Occipital lobe (tissue), 2 donors: ENCODE data around the gene KRTAP10-12. TPM values are rescaled to one million over a fixed set of nuclear protein-coding genes. Genes with fewer than 3 reads are reported as not detected.
"Not testable (repeated sequence)": the region's sequence is repeated elsewhere in the genome, so short reads cannot be mapped to it uniquely, and the experiment has no call there.

Experiments
- DNase-seq: peaks from one replicate; lab custom pipeline; 2025; lab: John Stamatoyannopoulos, UW
- total RNA-seq: library from RNA; depleted of rRNA; stranded (reverse); fragments of >200 nt; gene quantifications from one replicate; pipeline ENCODE4 v1.2.3, GENCODE V29; 2014

Gene KRTAP10-12
- total RNA-seq, 1 donor from 2014 or later = not detected

DNA sequence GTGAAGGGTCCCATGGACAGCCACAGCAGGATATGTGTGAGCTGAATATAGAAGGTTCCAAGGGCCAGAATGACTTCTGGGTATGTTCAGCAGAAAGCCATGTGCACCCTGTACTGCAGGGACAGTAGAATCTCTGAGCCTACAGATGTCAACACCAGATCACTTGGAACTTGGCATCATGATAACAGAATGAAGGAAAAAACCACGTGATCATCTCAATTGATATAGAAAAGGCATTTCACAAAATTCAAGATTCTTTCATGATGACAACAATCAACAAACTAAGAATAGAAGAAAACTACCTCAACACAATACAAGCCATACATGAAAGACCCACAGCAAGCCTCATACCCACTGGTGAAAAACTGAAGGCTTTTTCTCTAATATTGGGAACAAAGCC, 29.4 kb upstream of the KRTAP10-12 start:
- no peak for DNase-seq

GRCh38 chr21:44670642-44671432, 26.1 kb upstream of the KRTAP10-12 start:
- DNase-seq = no peak

- DNase-seq = no peak
Observed at GRCh38 chr21:44671911-44672310, 25.1 kb upstream of the KRTAP10-12 start.

DNA sequence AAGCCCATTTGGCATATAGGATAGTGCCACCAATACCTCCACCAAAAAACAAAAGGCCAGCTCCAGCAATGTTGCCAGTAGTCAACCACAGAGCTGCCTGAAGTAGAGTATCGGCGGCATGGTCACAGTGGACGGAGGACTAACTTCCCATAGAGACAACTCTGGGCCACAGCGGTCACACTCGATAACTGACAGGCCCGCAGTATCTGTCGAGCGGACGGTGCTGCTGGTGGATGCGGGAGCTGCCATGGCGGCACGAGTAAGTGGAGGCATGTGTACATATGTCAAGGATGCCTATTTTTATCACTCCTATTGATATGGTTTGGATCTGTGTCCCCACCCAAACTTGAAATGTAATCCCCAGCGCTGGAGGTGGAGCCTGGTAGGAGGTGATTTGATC, 19.1 kb upstream of the KRTAP10-12 start:
- DNase-seq = no peak

GRCh38 chr21:44681152-44681551, 15.8 kb upstream of the KRTAP10-12 start:
- DNase-seq = no peak

DNA sequence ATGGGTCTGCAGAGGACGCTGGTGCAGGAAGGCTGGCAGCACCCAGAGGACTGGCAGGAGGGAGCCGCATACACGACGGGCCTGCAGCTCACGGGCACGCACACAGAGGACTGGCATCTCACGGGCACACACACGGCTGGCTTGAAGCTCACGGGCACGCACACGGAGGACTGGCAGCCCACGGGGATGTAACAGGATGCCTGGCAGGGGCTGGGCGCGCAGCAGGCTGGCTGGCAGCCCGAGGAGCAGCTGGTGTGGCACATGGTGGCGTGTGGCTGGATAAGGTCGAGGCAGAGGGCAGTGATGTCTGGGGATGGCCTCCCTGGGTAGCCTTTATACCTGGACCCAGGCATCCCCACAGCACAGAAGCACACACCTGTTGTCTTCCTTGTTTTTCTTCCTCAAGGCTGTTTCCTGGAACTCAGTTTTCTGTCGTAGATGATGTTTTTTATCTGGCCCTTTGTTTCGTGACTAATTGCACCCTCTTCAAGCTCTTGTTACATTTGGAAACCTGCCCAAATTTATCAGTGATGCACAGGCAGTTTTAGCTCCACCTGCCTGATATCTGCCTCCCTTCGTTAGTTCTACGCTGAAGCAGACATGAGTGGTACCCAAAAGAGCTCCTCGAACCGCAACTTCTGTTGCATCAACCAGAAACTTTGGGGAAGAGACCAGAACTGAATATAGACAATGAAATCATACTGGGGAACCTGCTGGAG, 15.0 kb upstream of the KRTAP10-12 start, which contains the start of gene KRTAP12-1:
KRTAP12-1 (minus strand) TSS at position 303 of the 719 bp plus-strand sequence; CDS start at position 263, 40 bp downstream.
- no peak for DNase-seq

DNA sequence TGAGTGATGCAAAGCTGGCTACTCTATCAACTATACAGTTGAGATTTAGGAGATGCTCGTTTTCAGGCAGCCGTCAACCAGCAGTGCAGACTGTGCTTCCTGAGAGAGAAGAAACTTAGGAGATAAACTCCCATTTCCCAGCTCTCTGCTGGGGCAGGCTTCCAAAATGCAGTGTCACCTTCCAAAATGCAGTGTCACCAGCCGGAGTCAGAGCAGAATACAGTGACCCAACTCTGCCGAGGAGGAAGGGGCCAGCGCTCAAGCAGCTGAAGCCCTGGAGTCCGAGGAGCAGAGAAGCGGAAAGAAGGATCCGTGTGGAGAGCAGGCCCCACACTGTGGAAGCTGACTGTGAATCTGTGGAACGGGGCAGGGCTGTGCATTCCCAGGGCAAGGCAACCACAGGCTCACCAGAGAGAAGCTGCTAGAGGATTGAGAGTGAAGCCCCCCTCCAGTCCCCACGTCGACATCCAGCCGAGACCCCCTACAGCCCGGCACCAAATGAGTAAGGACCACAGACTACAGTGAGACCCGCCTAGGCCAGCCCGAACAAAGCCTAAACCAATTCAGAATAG, 14.3 kb upstream of the KRTAP10-12 start:
- no peak for DNase-seq

DNA sequence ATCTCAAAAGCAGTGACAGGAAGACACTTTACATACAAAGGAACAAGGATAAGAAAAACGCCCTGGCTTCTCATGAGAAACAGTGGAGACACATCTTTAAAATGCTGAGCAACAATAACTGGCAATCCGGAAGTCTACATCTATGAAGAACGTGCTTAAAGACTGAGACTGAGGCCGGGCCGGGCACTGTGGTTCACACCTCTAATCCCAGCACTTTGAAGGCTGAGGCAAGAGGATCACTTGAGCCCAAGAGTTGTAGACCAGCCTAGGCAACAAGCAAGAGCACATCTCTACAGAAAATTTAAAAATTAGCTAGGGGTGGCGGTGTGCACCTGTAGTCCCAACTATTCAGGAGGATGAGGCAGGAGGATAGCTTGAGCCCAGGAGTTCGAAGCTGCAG, 12.9 kb upstream of the KRTAP10-12 start:
- DNase-seq = no peak

- DNase-seq = no peak
Observed at GRCh38 chr21:44684483-44684882, 12.5 kb upstream of the KRTAP10-12 start.

GRCh38 chr21:44685050-44685449, 11.9 kb upstream of the KRTAP10-12 start:
- DNase-seq = not testable (repeated sequence)

DNA sequence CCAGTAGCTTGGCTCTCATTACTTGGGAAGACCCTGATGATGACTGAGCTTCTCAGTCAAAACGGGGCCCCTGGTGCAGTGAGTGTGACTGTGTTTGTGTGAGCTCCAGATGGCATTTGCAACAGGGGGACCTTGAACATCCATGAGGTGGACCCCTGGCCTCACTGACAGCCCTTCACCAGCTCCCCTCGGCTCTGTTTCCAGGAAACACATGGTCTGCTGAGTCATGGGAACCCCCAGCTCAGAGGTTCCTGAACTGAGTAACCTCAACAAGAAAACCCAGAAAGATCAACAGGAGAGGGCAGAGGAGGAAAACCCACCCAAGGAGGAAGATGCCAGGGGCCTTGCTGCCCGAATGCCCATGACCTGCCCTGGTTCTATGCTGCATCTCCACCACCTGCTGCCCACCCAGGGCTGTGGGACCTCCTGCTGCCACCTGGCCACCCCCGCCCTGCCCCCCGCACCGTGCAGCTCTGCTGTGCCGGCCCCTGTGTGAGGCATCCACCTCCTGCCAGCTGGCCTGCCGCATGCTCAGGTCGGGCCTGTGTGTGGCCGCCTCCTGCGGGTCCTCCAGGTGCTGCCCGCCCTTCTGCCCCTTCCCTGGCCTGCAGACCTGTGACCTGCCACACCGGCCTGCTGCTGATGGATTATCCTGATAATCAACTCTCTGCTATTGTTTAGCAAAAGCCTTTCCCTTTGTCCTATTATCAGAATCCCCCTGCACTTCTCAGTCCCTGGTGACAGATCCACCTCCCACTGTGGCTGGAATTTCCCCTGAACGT, 10.8 kb upstream of the KRTAP10-12 start:
- no peak for DNase-seq

GRCh38 chr21:44686843-44687561, 10.0 kb upstream of the KRTAP10-12 start:
- no peak for DNase-seq

DNA sequence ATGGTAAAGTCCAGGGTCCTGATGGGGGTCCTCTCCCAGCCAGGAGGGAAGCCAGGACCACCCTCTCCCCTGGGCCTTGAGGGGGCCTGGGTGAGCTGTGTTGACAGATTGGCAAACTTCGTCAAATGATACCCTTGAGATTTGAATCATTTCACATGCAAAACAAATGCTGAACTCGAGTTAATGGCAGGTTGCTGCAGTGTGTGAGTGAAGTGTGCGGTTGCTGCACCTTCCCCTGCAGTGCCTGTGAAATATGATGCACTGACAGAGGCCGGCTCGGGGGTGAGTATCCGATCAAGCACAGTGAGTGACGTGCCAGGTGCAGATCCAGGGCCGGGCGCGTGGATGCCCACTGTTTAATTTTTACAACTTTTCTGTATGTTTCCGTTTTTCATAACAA, 9.3 kb upstream of the KRTAP10-12 start:
- no peak for DNase-seq

DNA sequence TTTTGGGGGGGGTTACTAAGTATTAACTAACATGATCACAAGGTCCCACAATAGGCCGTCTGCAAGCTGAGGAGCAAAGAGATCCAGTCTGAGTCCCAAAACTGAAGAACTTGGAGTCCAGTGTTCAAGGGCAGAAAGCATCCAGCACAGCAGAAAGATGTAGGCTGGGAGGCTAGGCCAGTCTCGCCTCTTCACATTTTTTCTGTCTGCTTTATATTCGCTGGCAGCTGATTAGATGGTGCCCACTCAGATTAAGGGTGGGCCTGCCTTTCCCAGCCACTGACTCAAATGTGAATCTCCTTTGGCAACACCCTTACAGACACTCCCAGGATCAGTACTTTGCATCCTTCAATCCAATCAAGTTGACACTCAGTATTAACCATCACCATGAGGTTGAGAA, 7.2 kb upstream of the KRTAP10-12 start:
- not testable (repeated sequence) for DNase-seq

GRCh38 chr21:44691686-44692085, 5.3 kb upstream of the KRTAP10-12 start:
- DNase-seq = no peak

GRCh38 chr21:44692798-44693512, 4.0 kb upstream of the KRTAP10-12 start:
- no peak for DNase-seq

- DNase-seq = no peak
Observed at GRCh38 chr21:44694776-44695175, 2.2 kb upstream of the KRTAP10-12 start.

DNA sequence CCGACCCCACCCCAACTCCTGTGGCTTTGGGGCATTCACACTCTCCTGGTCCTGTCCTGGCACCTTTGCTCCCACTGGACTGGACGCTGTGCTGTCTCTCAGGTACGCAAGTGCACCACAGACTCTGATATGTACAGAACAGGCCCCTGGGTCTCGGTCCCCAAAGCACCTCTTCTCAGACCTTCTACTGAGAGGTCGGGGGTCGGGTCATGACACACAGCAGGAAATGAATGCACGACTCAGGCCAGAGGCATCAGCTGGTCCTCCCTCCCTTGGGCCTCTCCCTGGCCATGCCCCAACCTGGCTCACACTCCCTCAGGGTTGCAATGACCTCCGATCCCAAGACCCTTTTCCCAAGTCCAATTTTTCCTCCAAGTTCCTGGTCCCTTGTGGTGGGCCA, 1.8 kb upstream of the KRTAP10-12 start:
- no peak for DNase-seq

- DNase-seq = no peak
Observed at GRCh38 chr21:44695641-44696040, 1.3 kb upstream of the KRTAP10-12 start.

DNA sequence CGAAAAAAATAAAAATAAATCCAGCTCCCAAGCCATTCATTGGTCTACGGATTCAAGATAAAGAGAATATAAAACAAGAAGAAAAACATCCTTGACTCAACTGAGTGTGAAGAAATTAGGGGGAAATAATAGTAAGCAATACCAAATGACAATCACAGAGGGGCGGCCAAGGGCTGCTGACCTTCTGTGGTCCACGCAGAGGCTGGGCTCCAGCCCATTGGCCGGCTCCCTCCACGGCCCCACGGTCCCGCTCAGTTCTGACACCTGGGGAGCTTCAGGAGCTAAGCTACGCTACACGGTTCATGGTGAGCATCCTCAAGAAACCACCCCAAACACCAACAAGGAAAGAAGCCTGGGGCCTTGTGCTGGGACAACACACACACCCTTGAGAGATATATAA, 400 bp upstream of the KRTAP10-12 start:
- no peak for DNase-seq
